Measurements from ENCODE around the gene RPL29.

- TF ChIP-seq POLR2A (IDR thresholded peaks at IDR 0.05; ENCODE audit: low read depth, low read length): no peak
- TF ChIP-seq POLR2AphosphoS5 (IDR thresholded peaks at IDR 0.05; ENCODE audit: insufficient read depth, low read depth, low read length): peak; percentile 70
These were observed 28.1 kb downstream of the RPL29 start, which contains the start of gene PCBP4 for GRCh38 chr3:51967384-51968169.

Data from endothelial cell of umbilical vein (primary cell).